ENCODE measurements around the gene BCL2L11. TPM values are rescaled to one million over a fixed set of nuclear protein-coding genes. Genes with fewer than 3 reads are reported as not detected.

BCL2L11 gene
- total RNA-seq, 1 donor from 2014 or later = 13.8 TPM

DNA sequence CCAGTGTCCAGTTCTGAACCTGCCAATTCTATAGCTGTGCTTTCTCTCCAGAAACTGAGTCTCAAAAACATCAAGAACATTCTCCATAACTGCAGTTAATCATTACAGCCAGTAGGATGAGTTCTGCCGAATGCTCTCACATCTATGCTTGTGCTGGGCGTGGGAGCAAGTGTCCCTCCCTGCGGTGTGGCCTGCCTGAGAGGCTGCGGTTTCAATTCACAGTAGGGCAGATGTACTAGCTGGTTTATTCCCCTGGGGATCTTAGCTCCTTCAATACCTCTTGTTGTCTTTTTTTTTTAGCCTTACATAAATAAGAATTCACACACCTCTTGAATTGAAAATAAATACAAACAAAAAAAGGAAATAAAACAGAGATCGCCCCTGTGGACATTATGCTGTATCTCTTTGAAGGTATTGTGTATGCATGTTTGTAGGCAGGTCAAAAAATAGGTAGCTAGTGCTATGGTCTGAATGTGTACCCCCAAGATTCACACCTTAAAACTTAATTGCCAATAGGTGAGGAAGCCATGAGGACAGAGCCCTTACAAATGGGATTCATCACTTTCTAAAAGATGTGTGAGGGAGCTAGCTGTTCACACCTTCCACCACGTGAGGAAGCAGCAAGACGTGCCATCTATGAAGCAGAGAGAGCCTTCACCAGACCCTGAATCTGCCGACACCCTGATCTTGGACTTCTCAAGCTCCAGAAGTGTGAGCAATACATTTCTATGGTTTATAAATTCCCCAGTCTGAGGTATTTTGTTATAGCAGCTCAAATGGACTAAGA, 74.3 kb downstream of the BCL2L11 start:
- DNase-seq (ENCODE audit: low read depth) = no peak
- Histone ChIP-seq H3K4me3 (ENCODE audit: low read depth, low read length) (no peak overlapping the region), H3K36me3 (ENCODE audit: control insufficient read depth, insufficient read depth, low read length) (no peaks in the 10 kb centered on the region), H3K27me3 (ENCODE audit: control insufficient read depth, insufficient read depth, low read length) (no peaks in the 10 kb centered on the region)
- TF ChIP-seq, protein P1, sequence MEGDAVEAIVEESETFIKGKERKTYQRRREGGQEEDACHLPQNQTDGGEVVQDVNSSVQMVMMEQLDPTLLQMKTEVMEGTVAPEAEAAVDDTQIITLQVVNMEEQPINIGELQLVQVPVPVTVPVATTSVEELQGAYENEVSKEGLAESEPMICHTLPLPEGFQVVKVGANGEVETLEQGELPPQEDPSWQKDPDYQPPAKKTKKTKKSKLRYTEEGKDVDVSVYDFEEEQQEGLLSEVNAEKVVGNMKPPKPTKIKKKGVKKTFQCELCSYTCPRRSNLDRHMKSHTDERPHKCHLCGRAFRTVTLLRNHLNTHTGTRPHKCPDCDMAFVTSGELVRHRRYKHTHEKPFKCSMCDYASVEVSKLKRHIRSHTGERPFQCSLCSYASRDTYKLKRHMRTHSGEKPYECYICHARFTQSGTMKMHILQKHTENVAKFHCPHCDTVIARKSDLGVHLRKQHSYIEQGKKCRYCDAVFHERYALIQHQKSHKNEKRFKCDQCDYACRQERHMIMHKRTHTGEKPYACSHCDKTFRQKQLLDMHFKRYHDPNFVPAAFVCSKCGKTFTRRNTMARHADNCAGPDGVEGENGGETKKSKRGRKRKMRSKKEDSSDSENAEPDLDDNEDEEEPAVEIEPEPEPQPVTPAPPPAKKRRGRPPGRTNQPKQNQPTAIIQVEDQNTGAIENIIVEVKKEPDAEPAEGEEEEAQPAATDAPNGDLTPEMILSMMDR (IDR thresholded peaks at IDR 0.05; ENCODE audit: insufficient read depth, low read length, poor library complexity, severe bottlenecking) = no peak

DNA sequence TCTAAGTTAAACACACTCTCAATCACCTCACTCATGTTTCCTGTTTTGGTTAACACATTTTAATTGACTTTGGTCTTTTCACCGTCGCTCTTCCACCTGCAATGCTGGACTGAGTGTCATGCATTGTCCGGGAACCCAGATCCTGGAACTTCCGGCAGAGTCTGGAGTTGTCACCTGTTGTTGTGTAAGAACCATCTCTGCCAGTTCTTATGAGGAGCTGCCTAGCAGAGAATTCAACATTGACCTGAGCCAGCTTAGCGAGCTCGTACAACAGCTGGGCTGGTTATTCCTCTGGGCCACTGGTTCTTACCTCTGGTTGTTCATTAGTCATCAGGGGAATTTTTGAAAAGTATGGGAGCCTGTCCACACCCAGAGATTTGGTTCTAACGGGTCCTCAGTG, 75.7 kb downstream of the BCL2L11 start:
- H3K27me3 ChIP-seq (ENCODE audit: control insufficient read depth, insufficient read depth, low read length) = no peaks in the 10 kb centered on the region
- TF ChIP-seq, protein P1 (IDR thresholded peaks at IDR 0.05; ENCODE audit: insufficient read depth, low read length, poor library complexity, severe bottlenecking) = no peak
- H3K4me3 ChIP-seq (ENCODE audit: low read depth, low read length) = no peak overlapping the region
- DNase-seq (ENCODE audit: low read depth) = no peak
- no peaks in the 10 kb centered on the region for H3K36me3 ChIP-seq (ENCODE audit: control insufficient read depth, insufficient read depth, low read length)

DNA sequence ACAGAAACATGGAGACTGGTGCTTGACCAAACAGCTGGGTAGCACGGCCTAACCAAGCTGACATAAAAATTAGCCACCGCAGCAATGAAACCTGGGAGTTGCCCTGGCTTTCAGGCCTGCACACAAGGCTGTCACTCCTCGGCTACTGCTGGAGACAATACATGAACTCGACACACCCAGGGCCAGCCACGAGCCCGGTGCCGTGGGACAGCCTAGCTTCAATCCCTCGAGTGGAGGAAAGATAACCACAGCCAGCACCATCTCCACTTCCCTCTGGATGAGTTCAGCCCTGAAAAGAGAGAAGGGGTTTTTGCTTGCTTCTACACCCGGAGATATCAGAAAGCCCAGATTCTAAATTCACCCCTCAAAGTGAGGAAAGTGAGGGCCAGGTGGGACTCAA, 78.0 kb downstream of the BCL2L11 start:
- H3K36me3 ChIP-seq (ENCODE audit: control insufficient read depth, insufficient read depth, low read length) = no peaks in the 10 kb centered on the region
- no peaks in the 10 kb centered on the region for H3K27me3 ChIP-seq (ENCODE audit: control insufficient read depth, insufficient read depth, low read length)
- TF ChIP-seq, protein P1 (IDR thresholded peaks at IDR 0.05; ENCODE audit: insufficient read depth, low read length, poor library complexity, severe bottlenecking) = no peak
- H3K4me3 ChIP-seq (ENCODE audit: low read depth, low read length) = no peak overlapping the region
- DNase-seq (ENCODE audit: low read depth) = no peak

DNA sequence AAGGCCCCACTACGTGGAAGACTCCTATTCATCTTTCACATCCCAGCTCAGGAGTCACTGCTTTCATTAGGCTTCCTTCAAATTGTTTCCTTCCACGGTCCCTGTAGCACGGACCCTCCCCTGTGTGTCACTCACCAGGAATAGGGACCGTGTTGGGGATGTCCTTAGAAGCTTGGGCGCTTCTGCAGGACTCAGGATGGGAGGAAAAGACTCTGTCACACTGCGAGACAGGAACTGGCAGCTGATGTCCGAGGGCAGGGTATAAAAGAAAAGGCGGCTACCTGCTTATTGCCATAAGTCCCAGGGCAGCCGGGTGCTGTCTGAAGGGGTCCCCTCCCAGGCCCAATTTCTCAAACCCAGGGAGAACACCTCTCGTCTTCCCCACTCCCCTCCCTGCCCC, 79.1 kb downstream of the BCL2L11 start:
- H3K4me3 ChIP-seq (ENCODE audit: low read depth, low read length) = no peak overlapping the region
- no peak for DNase-seq (ENCODE audit: low read depth)
- H3K27me3 ChIP-seq (ENCODE audit: control insufficient read depth, insufficient read depth, low read length) = no peaks in the 10 kb centered on the region
- TF ChIP-seq, protein P1 (IDR thresholded peaks at IDR 0.05; ENCODE audit: insufficient read depth, low read length, poor library complexity, severe bottlenecking) = no peak
- no peaks in the 10 kb centered on the region for H3K36me3 ChIP-seq (ENCODE audit: control insufficient read depth, insufficient read depth, low read length)

DNA sequence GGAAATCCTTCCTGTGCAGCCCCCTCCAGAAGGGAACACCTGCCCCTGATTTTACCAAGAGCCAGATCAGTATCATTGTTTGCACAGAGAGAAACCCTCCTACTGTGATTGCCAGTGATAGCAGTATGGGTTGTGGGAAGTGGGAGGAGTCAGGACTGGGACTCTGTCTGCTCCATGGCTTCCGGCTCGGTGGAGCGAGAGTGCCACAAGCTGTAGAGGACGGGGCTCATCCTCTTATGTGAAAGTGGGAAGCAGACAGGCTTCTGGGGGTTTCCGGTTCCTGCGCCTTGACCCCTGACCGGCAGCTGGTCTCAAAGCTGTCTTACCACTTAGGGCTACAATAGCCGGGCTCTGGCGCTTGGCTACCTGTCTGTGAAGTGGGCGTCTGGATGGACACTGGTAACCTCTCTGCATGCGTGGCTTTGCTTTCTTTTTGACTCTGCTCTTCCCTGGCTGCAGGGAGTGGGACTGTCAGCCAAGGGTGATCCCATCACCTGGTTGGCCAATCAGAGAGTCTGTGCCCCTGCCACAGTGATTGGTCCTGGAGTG, 79.7 kb downstream of the BCL2L11 start:
- Histone ChIP-seq H3K27me3 (ENCODE audit: control insufficient read depth, insufficient read depth, low read length) (no peaks in the 10 kb centered on the region), H3K4me3 (ENCODE audit: low read depth, low read length) (no peak overlapping the region), H3K36me3 (ENCODE audit: control insufficient read depth, insufficient read depth, low read length) (no peaks in the 10 kb centered on the region)
- TF ChIP-seq, protein P1 (IDR thresholded peaks at IDR 0.05; ENCODE audit: insufficient read depth, low read length, poor library complexity, severe bottlenecking) = no peak
- no peak for DNase-seq (ENCODE audit: low read depth)

Data from kidney epithelial cell (primary cell).